ENCODE measurements around the gene TXNRD1.

TXNRD1 gene

GRCh38 chr12:104358353-104359003 is 142.9 kb downstream of the TXNRD1 start:
- peak; percentile 55 for DNase-seq (ENCODE audit: low read depth)
- no peak overlapping the region for H3K4me3 ChIP-seq (ENCODE audit: low read depth, low read length)
- TF ChIP-seq, protein P1, sequence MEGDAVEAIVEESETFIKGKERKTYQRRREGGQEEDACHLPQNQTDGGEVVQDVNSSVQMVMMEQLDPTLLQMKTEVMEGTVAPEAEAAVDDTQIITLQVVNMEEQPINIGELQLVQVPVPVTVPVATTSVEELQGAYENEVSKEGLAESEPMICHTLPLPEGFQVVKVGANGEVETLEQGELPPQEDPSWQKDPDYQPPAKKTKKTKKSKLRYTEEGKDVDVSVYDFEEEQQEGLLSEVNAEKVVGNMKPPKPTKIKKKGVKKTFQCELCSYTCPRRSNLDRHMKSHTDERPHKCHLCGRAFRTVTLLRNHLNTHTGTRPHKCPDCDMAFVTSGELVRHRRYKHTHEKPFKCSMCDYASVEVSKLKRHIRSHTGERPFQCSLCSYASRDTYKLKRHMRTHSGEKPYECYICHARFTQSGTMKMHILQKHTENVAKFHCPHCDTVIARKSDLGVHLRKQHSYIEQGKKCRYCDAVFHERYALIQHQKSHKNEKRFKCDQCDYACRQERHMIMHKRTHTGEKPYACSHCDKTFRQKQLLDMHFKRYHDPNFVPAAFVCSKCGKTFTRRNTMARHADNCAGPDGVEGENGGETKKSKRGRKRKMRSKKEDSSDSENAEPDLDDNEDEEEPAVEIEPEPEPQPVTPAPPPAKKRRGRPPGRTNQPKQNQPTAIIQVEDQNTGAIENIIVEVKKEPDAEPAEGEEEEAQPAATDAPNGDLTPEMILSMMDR (IDR thresholded peaks at IDR 0.05; ENCODE audit: low read depth, low read length, missing control alignments), result peak; percentile 96

DNA sequence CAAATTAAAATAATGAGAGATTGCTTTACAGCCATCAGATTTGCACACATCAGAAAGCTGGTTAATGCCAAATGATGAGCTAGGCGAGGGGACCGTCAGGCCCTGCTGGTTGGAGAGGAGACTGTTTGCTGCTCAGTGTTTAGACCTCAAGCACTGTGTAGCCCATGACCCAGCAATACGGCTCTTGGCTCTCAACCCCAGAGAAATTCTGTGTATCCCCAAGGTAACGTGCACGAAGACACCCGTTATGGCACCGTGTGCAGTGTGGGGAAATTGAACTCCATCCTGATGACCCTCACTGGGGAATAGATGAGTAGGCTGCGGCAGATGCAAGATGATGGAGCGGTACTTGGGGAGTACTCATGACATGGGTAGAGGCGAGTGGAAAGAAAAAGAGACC is 143.6 kb downstream of the TXNRD1 start:
- no peak overlapping the region for H3K4me3 ChIP-seq (ENCODE audit: low read depth, low read length)
- TF ChIP-seq, protein P1 (IDR thresholded peaks at IDR 0.05; ENCODE audit: low read depth, low read length, missing control alignments), result no peak
- DNase-seq (ENCODE audit: low read depth), result no peak

GRCh38 chr12:104360157-104360556 is 144.6 kb downstream of the TXNRD1 start:
- no peak overlapping the region for H3K4me3 ChIP-seq (ENCODE audit: low read depth, low read length)
- TF ChIP-seq, protein P1 (IDR thresholded peaks at IDR 0.05; ENCODE audit: low read depth, low read length, missing control alignments), result no peak
- no peak for DNase-seq (ENCODE audit: low read depth)

GRCh38 chr12:104360983-104361707 is 145.6 kb downstream of the TXNRD1 start:
- TF ChIP-seq, protein P1 (IDR thresholded peaks at IDR 0.05; ENCODE audit: low read depth, low read length, missing control alignments), result no peak
- H3K4me3 ChIP-seq (ENCODE audit: low read depth, low read length), result no peak overlapping the region
- no peak for DNase-seq (ENCODE audit: low read depth)

- TF ChIP-seq, protein P1 (IDR thresholded peaks at IDR 0.05; ENCODE audit: low read depth, low read length, missing control alignments), result no peak
- DNase-seq (ENCODE audit: low read depth), result no peak
- no peak overlapping the region for H3K4me3 ChIP-seq (ENCODE audit: low read depth, low read length)
These were observed 150.4 kb downstream of the TXNRD1 start for GRCh38 chr12:104365921-104366410.

- H3K4me3 ChIP-seq (ENCODE audit: low read depth, low read length), result no peak overlapping the region
- TF ChIP-seq, protein P1 (IDR thresholded peaks at IDR 0.05; ENCODE audit: low read depth, low read length, missing control alignments), result no peak
- no peak for DNase-seq (ENCODE audit: low read depth)
These were observed 154.1 kb downstream of the TXNRD1 start for GRCh38 chr12:104369708-104370107.
